GM12801 (cell line): ENCODE data around the gene RXFP4.

Experiments used
- TF ChIP-seq, protein P1 (sequence below): IDR thresholded peaks from one replicate; pipeline ENCODE4 v1.5.1; 2011; ENCODE audit warnings: control low read depth; ENCODE audit not compliant: insufficient read length; ENCODE audit errors: extremely low read depth

RXFP4 gene

DNA sequence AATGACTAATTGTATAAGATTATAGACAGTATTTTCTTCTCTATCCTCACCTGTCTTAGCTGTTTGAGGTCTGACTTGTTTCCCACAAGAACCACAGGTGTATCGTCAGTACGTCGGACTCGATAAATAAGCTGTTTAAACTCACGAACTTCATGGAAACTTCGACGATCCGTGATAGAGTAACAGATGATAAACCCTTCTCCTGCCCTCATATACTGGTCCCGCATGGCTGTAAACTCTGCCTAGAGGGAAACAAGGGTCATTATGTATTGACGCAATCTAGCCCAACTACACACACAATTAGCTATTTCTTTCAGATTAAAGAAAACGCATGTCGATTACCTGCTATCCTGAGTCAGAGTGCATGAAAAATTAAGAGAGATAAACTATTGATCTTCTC is 37.2 kb upstream of the RXFP4 start:
- TF ChIP-seq, protein P1, sequence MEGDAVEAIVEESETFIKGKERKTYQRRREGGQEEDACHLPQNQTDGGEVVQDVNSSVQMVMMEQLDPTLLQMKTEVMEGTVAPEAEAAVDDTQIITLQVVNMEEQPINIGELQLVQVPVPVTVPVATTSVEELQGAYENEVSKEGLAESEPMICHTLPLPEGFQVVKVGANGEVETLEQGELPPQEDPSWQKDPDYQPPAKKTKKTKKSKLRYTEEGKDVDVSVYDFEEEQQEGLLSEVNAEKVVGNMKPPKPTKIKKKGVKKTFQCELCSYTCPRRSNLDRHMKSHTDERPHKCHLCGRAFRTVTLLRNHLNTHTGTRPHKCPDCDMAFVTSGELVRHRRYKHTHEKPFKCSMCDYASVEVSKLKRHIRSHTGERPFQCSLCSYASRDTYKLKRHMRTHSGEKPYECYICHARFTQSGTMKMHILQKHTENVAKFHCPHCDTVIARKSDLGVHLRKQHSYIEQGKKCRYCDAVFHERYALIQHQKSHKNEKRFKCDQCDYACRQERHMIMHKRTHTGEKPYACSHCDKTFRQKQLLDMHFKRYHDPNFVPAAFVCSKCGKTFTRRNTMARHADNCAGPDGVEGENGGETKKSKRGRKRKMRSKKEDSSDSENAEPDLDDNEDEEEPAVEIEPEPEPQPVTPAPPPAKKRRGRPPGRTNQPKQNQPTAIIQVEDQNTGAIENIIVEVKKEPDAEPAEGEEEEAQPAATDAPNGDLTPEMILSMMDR = no peak

- TF ChIP-seq, protein P1 = no peak
Measured at GRCh38 chr1:155909894-155910293, 31.5 kb upstream of the RXFP4 start.

DNA sequence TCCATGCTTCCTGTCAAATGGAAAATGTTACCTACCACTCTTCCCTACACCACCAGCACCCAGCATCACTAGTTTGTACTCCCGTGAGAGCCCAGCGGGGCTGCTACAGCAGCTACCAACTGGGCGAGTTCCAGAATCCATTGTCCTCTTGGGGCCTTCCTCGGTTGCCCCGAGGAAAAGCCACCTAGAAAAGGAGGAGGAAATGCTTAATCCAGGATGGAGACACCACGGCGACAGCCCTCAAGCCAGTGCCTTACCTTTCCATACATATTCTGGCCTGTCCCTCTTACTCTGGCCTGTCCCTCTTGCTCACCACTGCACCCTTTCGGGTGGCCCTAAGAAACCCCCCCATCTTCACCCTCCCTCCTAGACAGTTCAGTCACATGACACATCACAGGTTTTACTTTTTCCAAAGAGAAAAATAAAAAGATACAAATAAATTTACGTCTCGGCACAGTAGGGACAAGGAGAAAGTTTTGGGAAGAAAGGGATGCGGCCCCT is 30.8 kb upstream of the RXFP4 start:
- TF ChIP-seq, protein P1 = no peak

DNA sequence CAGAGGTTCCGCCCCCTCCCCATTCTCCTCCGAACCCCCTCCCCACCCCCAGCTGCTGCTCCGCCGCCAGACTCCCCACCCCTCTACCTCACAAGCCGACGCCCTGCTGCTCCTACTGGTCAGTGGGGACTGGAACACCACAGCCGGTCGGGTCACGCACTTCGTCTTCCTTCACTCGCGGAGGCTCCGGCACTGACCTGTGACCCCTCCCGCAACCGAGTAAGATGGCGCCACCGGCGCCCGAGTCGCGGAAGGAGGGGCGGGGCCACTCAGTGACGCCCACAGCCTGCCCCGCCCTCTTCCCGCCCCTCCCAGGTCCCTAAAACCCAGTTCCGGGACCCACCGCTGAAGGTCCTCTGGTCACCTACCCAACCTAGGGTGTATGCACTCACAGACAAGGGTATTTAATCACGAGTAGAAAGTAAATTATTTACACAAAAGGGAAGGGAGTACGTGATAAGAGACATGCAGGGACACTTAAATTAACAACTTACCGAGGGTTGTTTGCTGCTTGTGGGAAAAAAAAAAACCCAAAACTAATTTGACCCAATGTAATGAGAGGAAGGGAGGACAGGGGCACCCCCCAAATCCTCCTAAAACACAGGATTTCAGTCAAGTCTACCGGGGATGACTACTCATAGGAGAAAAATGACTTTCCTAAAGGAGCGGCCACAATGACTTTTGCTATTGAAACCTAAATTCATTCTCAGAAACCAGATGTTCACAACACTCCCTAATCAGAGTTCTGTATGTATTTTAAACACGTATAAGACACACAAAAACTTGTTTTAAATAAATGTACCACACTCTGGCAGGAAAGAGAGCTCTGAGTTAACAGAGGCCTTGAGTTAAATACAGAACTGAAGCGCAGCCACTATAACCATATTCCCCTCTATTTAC is 30.0 kb upstream of the RXFP4 start, which contains the start of gene RIT1:
TSS of gene RIT1 (minus strand) at position 194 of the 900 bp plus-strand sequence. CDS start 588 bp downstream, outside the sequence.
- TF ChIP-seq, protein P1 = no peak

DNA sequence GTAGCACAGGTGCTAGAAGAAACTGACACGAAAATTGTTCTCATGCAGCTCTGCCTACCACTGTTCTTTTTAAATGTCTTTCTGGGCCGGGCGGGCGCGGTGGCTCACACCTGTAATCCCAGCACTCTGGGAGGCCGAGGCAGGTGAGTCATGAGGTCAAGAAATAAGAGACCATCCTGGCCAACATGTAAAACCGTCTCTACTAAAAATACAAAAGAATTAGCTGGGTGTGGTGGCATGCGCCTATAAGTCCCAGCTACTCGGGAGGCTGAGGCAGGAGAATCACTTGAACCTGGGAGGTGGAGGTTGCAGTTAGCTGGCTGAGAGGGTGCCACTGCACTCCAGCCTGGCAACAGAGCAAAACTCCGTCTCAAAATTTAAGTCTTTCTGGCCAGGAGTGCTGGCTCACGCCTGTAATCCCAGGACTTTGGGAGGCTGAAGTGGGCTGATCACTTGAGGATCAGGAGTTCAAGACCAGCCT is 29.3 kb upstream of the RXFP4 start:
- TF ChIP-seq, protein P1 = no peak

GRCh38 chr1:155913969-155914757 is 27.3 kb upstream of the RXFP4 start:
- TF ChIP-seq, protein P1 = no peak

GRCh38 chr1:155918660-155919059 is 22.8 kb upstream of the RXFP4 start:
- TF ChIP-seq, protein P1 = no peak
